GM21381 (cell line): Measurements from ENCODE around the gene NES.

ENCODE experiments used
- ATAC-seq: cut with Tn5 transposase; IDR thresholded peaks from one replicate; pipeline ENCODE4 v1.9.1; 2021; ENCODE audit warnings: mild to moderate bottlenecking, moderate library complexity; ENCODE audit not compliant: unreplicated experiment

Gene NES

GRCh38 chr1:156625436-156626078 is 51.6 kb downstream of the NES start:
- no peak for ATAC-seq

- no peak for ATAC-seq
Measured at GRCh38 chr1:156624814-156625435, 52.3 kb downstream of the NES start.

GRCh38 chr1:156623946-156624813 is 53.0 kb downstream of the NES start:
- no peak for ATAC-seq

- ATAC-seq: no peak
Measured at GRCh38 chr1:156622581-156623297, 54.5 kb downstream of the NES start.

GRCh38 chr1:156619582-156619955 is 57.6 kb downstream of the NES start:
- ATAC-seq: no peak

GRCh38 chr1:156618853-156619581 is 58.2 kb downstream of the NES start, which contains the start of gene HAPLN2:
HAPLN2 (plus strand) TSS chr1:156619415; CDS start chr1:156623491, 4,076 bp downstream.
- ATAC-seq: no peak
